Endodermal cell (in vitro differentiated cells): ENCODE measurements around the gene C6orf58. TPM values are rescaled to one million over a fixed set of nuclear protein-coding genes. Genes with fewer than 3 reads are reported as not detected.
A peak's percentile ranks its signal among the peaks of the same experiment; 100 is the strongest.

ENCODE experiments used
- DNase-seq: peaks from one replicate; pipeline ENCODE4 v3.0.0-alpha.2; 2017
- H3K27ac ChIP-seq: 2 replicates; pipeline ENCODE4 v1.5.1; 2013; ENCODE audit warnings: mild to moderate bottlenecking, low read depth, low read length, moderate library complexity
- H3K27me3 ChIP-seq: 2 replicates; pipeline ENCODE4 v1.6.1; 2013; ENCODE audit warnings: mild to moderate bottlenecking, low read length, moderate library complexity; ENCODE audit not compliant: insufficient read depth, control insufficient read depth, poor library complexity, severe bottlenecking
- H3K36me3 ChIP-seq: 2 replicates; pipeline ENCODE4 v1.7.0; 2013; ENCODE audit warnings: mild to moderate bottlenecking, low read length, moderate library complexity; ENCODE audit not compliant: control insufficient read depth, insufficient read depth
- H3K4me1 ChIP-seq: one replicate; pipeline ENCODE4 v1.7.0; 2013; ENCODE audit warnings: low read length; ENCODE audit not compliant: control insufficient read depth, insufficient read depth
- H3K4me3 ChIP-seq: 2 replicates; pipeline ENCODE4 v1.5.1; 2013; ENCODE audit warnings: mild to moderate bottlenecking, low read length, moderate library complexity
- H3K9ac ChIP-seq: 2 replicates; pipeline ENCODE4 v1.6.1; 2013; ENCODE audit warnings: mild to moderate bottlenecking, low read length, moderate library complexity; ENCODE audit not compliant: poor library complexity, severe bottlenecking; ENCODE audit errors: extremely low read depth
- H3K9me3 ChIP-seq: 2 replicates; pipeline ENCODE4 v1.6.1; 2013; ENCODE audit warnings: mild to moderate bottlenecking, low read length, moderate library complexity; ENCODE audit not compliant: control insufficient read depth
- H3K27ac Mint-ChIP-seq: 2 replicates; pipeline ENCODE4 v1.8.0; 2020; ENCODE audit warnings: mixed read lengths
- H3K27me3 Mint-ChIP-seq: 2 replicates; pipeline ENCODE4 v1.8.0; 2021; ENCODE audit warnings: mild to moderate bottlenecking, mixed read lengths; ENCODE audit not compliant: insufficient read depth
- H3K36me3 Mint-ChIP-seq: 2 replicates; pipeline ENCODE4 v1.8.0; 2020; ENCODE audit warnings: low read depth, mixed read lengths
- H3K4me1 Mint-ChIP-seq: 2 replicates; pipeline ENCODE4 v1.8.0; 2020; ENCODE audit warnings: mixed read lengths
- H3K4me3 Mint-ChIP-seq: 2 replicates; pipeline ENCODE4 v1.8.0; 2020; ENCODE audit warnings: mild to moderate bottlenecking, moderate library complexity, mixed read lengths
- H3K9me3 Mint-ChIP-seq: 2 replicates; pipeline ENCODE4 v1.8.0; 2020; ENCODE audit warnings: mild to moderate bottlenecking, mixed read lengths
- CTCF ChIP-seq: fragments of 200-600 bp; sonication (generic); conservative IDR thresholded peaks from 2 replicates; pipeline ENCODE4 v1.5.0; 2021; ENCODE audit warnings: antibody characterized with exemption, mild to moderate bottlenecking
- WGBS, 2 experiments: methylation state at CpG; one replicate each; pipeline versions ENCODE4 v1.1.5 to v1.1.7; 2013; ENCODE audit warnings: missing lambda C conversion rate in 2 of 2, mixed read lengths in 1 of 2; ENCODE audit not compliant: insufficient coverage in 1 of 2, insufficient read length in 1 of 2; 5-methylcytosine and 5-hydroxymethylcytosine counted together
- total RNA-seq, 2 donors: library from RNA; stranded (reverse); fragmentation: NEBNext Ultra II Directional in 1 of 2; extraction: Animal tissue kit (Norgen Biotek cat#: 25700) in 1 of 2; gene quantifications; 2 replicates in 1 of 2; 3 replicates in 1 of 2; pipeline ENCODE4 v1.2.1, GENCODE V29; 2021

Gene C6orf58
- total RNA-seq, 2 donors from 2014 or later = not detected

- Mint-ChIP-seq H3K4me3 (no peak overlapping the region), H3K27me3 (no peaks in the 10 kb centered on the region), H3K27ac (no peak overlapping the region), H3K36me3 (no peaks in the 10 kb centered on the region), H3K9me3 (no peaks in the 10 kb centered on the region), H3K4me1 (no peaks in the 10 kb centered on the region)
- 72 to 86% methylated on average over 3 of the region's 3 CpGs for WGBS, 2 experiments
- Histone ChIP-seq H3K4me3 (no peak overlapping the region), H3K27ac (no peak overlapping the region), H3K36me3 (no peaks in the 10 kb centered on the region), H3K9me3 (peaks cover 10% of the 10 kb centered on the region), H3K27me3 (no peaks in the 10 kb centered on the region), H3K9ac (no peak overlapping the region), H3K4me1 (no peaks in the 10 kb centered on the region)
- peak; percentile 72 for TF ChIP-seq CTCF
- peak; percentile 74 for DNase-seq
Observed at GRCh38 chr6:127606131-127606562, 29.2 kb downstream of the C6orf58 start.

DNA sequence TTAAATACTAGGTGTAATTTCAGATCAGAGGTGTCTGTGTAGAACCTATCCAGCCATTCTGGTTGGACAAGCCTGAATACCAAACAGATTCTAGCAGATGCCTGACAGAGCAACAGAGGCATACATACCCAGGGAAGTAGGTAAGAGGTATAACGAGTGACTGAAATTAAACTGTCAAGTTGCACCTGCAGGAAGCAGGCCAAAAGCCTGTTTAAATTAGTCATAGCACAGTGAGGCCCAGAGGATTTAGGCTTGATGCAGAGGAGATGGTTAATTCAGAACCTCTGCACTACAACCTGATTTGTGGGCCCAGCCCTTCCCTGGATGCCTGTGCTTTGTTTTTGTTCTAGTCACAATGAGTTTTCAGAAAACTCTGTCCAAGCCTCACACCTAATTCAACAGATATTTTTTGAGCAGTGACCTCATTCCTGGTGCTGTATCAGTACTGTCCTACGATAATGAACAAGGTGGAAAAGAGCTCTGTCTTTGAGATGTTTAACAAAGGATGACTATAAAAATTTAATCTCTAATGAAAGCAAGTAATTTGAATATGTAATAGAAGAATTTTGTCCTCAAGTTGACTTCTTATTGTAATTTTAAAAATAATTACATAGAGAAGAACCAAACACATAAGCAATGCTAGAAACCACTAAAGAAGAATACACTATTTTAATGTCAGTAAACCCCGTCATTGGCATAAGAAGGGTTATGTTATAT is 31.7 kb downstream of the C6orf58 start:
- Mint-ChIP-seq H3K4me1 (no peaks in the 10 kb centered on the region), H3K9me3 (no peaks in the 10 kb centered on the region), H3K27ac (no peak overlapping the region), H3K27me3 (no peaks in the 10 kb centered on the region), H3K36me3 (no peaks in the 10 kb centered on the region), H3K4me3 (no peak overlapping the region)
- H3K27me3 ChIP-seq = no peaks in the 10 kb centered on the region
- no peaks in the 10 kb centered on the region for H3K4me1 ChIP-seq
- no peak for DNase-seq
- no peak overlapping the region for H3K9ac ChIP-seq
- H3K27ac ChIP-seq = no peak overlapping the region
- 86% methylated on average over 1 to 3 of the region's 3 CpGs for WGBS, 2 experiments
- no peak overlapping the region for H3K4me3 ChIP-seq
- H3K36me3 ChIP-seq = no peaks in the 10 kb centered on the region
- no peaks in the 10 kb centered on the region for H3K9me3 ChIP-seq
- no peak for TF ChIP-seq CTCF

DNA sequence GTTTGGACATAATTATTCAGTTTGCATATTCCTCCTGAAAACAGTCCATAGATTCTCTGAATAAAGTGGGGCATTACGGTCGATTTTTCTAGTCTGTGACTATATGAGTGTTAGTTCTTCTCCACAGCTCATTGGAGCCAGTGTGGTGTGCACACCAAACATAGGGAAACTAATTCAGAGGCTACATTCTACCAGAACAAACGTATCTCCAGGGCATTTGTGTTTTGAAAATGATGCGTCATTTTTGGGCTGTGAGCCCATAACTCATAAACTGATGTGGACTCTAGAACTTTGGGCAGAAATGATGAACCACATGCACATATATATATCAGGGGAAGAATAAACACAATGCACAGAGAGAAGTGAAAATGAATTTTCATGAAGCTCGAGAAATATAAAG is 41.8 kb downstream of the C6orf58 start:
- no peak for DNase-seq
- Mint-ChIP-seq H3K27ac (no peak overlapping the region), H3K9me3 (peaks cover 6% of the 10 kb centered on the region), H3K36me3 (no peaks in the 10 kb centered on the region), H3K4me3 (no peak overlapping the region), H3K4me1 (no peaks in the 10 kb centered on the region), H3K27me3 (no peaks in the 10 kb centered on the region)
- H3K27me3 ChIP-seq = no peaks in the 10 kb centered on the region
- H3K4me3 ChIP-seq = no peak overlapping the region
- H3K27ac ChIP-seq = no peak overlapping the region
- no peak for TF ChIP-seq CTCF
- H3K9ac ChIP-seq = no peak overlapping the region
- H3K36me3 ChIP-seq = no peaks in the 10 kb centered on the region
- 96 to 100% methylated on average over 3 to 5 of the region's 5 CpGs for WGBS, 2 experiments
- peaks cover 21% of the 10 kb centered on the region for H3K9me3 ChIP-seq
- no peaks in the 10 kb centered on the region for H3K4me1 ChIP-seq
